Keratinocyte (primary cell): ENCODE data around the gene TMEM233. TPM values are rescaled to one million over a fixed set of nuclear protein-coding genes. Genes with fewer than 3 reads are reported as not detected.

Experiments used
- DNase-seq: peaks from one replicate; pipeline ENCODE4 v3.0.0-alpha.2; 2011; ENCODE audit warnings: low read depth, missing footprints, low spot score
- FAIRE-seq: peaks from 2 replicates; lab custom pipeline; 2011; peaks lifted over from hg19 to GRCh38; lab: Jason Lieb, UNC
- H2AFZ ChIP-seq: 2 replicates; pipeline ENCODE4 v1.6.0; 2012; ENCODE audit warnings: low read length, control low read depth, inconsistent platforms; ENCODE audit not compliant: control insufficient read depth
- H3K27ac ChIP-seq: 2 replicates; pipeline ENCODE4 v1.5.1; 2011; ENCODE audit warnings: low read length; ENCODE audit not compliant: control insufficient read depth, insufficient read depth
- H3K27me3 ChIP-seq: 3 replicates; pipeline ENCODE4 v1.6.0; 2011; ENCODE audit warnings: low read length; ENCODE audit not compliant: control insufficient read depth, insufficient read depth; ENCODE audit errors: extremely low read depth
- H3K36me3 ChIP-seq, 2 experiments: 2 replicates in 1 of 2; 3 replicates in 1 of 2; pipeline ENCODE4 v1.5.1; 2011; ENCODE audit warnings: low read length in 2 of 2, mild to moderate bottlenecking in 1 of 2; ENCODE audit not compliant: control insufficient read depth in 2 of 2, insufficient read depth in 2 of 2; ENCODE audit errors: extremely low read depth in 1 of 2
- H3K4me1 ChIP-seq: 3 replicates; pipeline ENCODE4 v1.5.1; 2011; ENCODE audit warnings: low read length; ENCODE audit not compliant: control insufficient read depth, insufficient read depth; ENCODE audit errors: extremely low read depth
- H3K4me2 ChIP-seq: 3 replicates; pipeline ENCODE4 v1.6.0; 2011; ENCODE audit warnings: low read depth, low read length; ENCODE audit not compliant: control insufficient read depth, insufficient read depth; ENCODE audit errors: extremely low read depth
- H3K4me3 ChIP-seq, 3 experiments: fragments of 200-600 bp in 1 of 3; sonication (generic) in 1 of 3; 2 replicates in 2 of 3; 3 replicates in 1 of 3; pipeline ENCODE4 v1.5.1; 2011 to 2016; ENCODE audit warnings: low read length in 3 of 3, mild to moderate bottlenecking in 3 of 3, control low read depth in 2 of 3, inconsistent platforms in 1 of 3, low read depth in 1 of 3, mixed read lengths in 1 of 3, mixed run types in 1 of 3, moderate library complexity in 1 of 3; ENCODE audit not compliant: control insufficient read depth in 2 of 3, insufficient read depth in 2 of 3; ENCODE audit errors: extremely low read depth in 1 of 3
- H3K79me2 ChIP-seq: 2 replicates; pipeline ENCODE4 v1.6.0; 2012; ENCODE audit warnings: low read length; ENCODE audit not compliant: control insufficient read depth, insufficient read depth
- H3K9ac ChIP-seq: 3 replicates; pipeline ENCODE4 v1.6.0; 2011; ENCODE audit warnings: low read length; ENCODE audit not compliant: control insufficient read depth, insufficient read depth; ENCODE audit errors: extremely low read depth
- H3K9me1 ChIP-seq: 3 replicates; pipeline ENCODE4 v1.6.0; 2011; ENCODE audit warnings: low read length; ENCODE audit not compliant: control insufficient read depth, insufficient read depth; ENCODE audit errors: extremely low read depth
- H3K9me3 ChIP-seq: 2 replicates; pipeline ENCODE4 v1.5.1; 2012; ENCODE audit warnings: low read depth, low read length; ENCODE audit not compliant: control insufficient read depth
- H4K20me1 ChIP-seq: 3 replicates; pipeline ENCODE4 v1.6.0; 2011; ENCODE audit warnings: low read length; ENCODE audit not compliant: control insufficient read depth, insufficient read depth; ENCODE audit errors: extremely low read depth
- CTCF ChIP-seq, 3 experiments: IDR thresholded peaks in 1 of 3; conservative IDR thresholded peaks in 1 of 3; optimal IDR thresholded peaks in 1 of 3; 2 replicates in 2 of 3; 3 replicates in 1 of 3; pipeline versions ENCODE3 to v1.5.1; 2011; ENCODE audit warnings: low read length in 3 of 3, mild to moderate bottlenecking in 3 of 3, moderate library complexity in 2 of 3, control low read depth in 1 of 3, inconsistent platforms in 1 of 3; ENCODE audit not compliant: insufficient read depth in 2 of 3; ENCODE audit errors: extremely low read depth in 1 of 3
- EZH2 ChIP-seq: IDR thresholded peaks from one replicate; pipeline ENCODE4 v1.6.1; 2012; ENCODE audit warnings: inconsistent platforms, mild to moderate bottlenecking, low read length, moderate library complexity
- dilution Hi-C: fragments of 300-500 bp; cut with MboI; formaldehyde crosslinking; loops from one replicate; pipeline ENCODE4 v1.7.0; 2020; ENCODE audit warnings: low sequenced_read_pairs; ENCODE audit not compliant: extremely low pct_ligation_motif_present
- polyA plus RNA-seq, 5 experiments: library from polyadenylated mRNA; depleted of rRNA in 3 of 5; stranded (reverse) in 3 of 5; stranded (forward) in 1 of 5; unstranded in 1 of 5; fragments of >200 nt; gene quantifications; 1 replicate in 1 of 5; 2 replicates in 3 of 5; 3 replicates in 1 of 5; pipeline versions ENCODE4 v1.2.1 to v1.2.3, GENCODE V29; 2011 to 2012; ENCODE audit warnings: missing spikeins in 2 of 5, low read depth in 1 of 5, low replicate concordance in 1 of 5

The TMEM233 gene
- polyA plus RNA-seq, 1 donor (not counting 4 experiments of a cell fraction or from before 2014, with no cell fraction given), result not detected

GRCh38 chr12:119609358-119609757, 15.8 kb downstream of the TMEM233 start:
- H3K4me1 ChIP-seq, result no peaks in the 10 kb centered on the region
- no peaks in the 10 kb centered on the region for H3K9me3 ChIP-seq
- H3K9me1 ChIP-seq, result no peaks in the 10 kb centered on the region
- no peaks in the 10 kb centered on the region for H3K27me3 ChIP-seq
- no peak overlapping the region for H3K9ac ChIP-seq
- no peaks in the 10 kb centered on the region for H3K36me3 ChIP-seq
- no peaks in the 10 kb centered on the region for H3K79me2 ChIP-seq
- H4K20me1 ChIP-seq, result no peaks in the 10 kb centered on the region
- H3K27ac ChIP-seq, result no peak overlapping the region
- no peak for FAIRE-seq
- dilution Hi-C loops, result no loop called here
- no peak overlapping the region for H3K4me3 ChIP-seq
- DNase-seq, result no peak
- H2AFZ ChIP-seq, result no peak overlapping the region
- no peak for TF ChIP-seq EZH2
- H3K4me2 ChIP-seq, result no peak overlapping the region

- no peaks in the 10 kb centered on the region for H3K27me3 ChIP-seq
- H3K36me3 ChIP-seq, result no peaks in the 10 kb centered on the region
- H3K9ac ChIP-seq, result no peak overlapping the region
- TF ChIP-seq EZH2 (no peak), CTCF (optimal IDR thresholded peaks at IDR 0.05 in 1 of 3, IDR thresholded peaks at IDR 0.05 in 1 of 3, conservative IDR thresholded peaks at IDR 0.05 in 1 of 3; ENCODE audit: extremely low read depth in 1 of 3, insufficient read depth in 2 of 3, low read length in 3 of 3) (no peak)
- H3K4me2 ChIP-seq, result no peak overlapping the region
- dilution Hi-C loops, result no loop called here
- no peak overlapping the region for H3K27ac ChIP-seq
- H3K4me3 ChIP-seq, result no peak overlapping the region
- FAIRE-seq, result no peak
- no peaks in the 10 kb centered on the region for H3K79me2 ChIP-seq
- H3K9me1 ChIP-seq, result no peaks in the 10 kb centered on the region
- DNase-seq, result no peak
- H4K20me1 ChIP-seq, result no peaks in the 10 kb centered on the region
- no peaks in the 10 kb centered on the region for H3K9me3 ChIP-seq
- no peak overlapping the region for H2AFZ ChIP-seq
- no peaks in the 10 kb centered on the region for H3K4me1 ChIP-seq
Observed at GRCh38 chr12:119613319-119613936, 19.9 kb downstream of the TMEM233 start.

GRCh38 chr12:119614705-119615104, 21.1 kb downstream of the TMEM233 start:
- TF ChIP-seq CTCF (optimal IDR thresholded peaks at IDR 0.05 in 1 of 3, IDR thresholded peaks at IDR 0.05 in 1 of 3, conservative IDR thresholded peaks at IDR 0.05 in 1 of 3; ENCODE audit: extremely low read depth in 1 of 3, insufficient read depth in 2 of 3, low read length in 3 of 3) (no peak), EZH2 (no peak)
- Histone ChIP-seq H3K4me1 (no peaks in the 10 kb centered on the region), H3K4me2 (no peak overlapping the region), H4K20me1 (no peaks in the 10 kb centered on the region), H3K79me2 (no peaks in the 10 kb centered on the region), H3K27ac (no peak overlapping the region), H3K9ac (no peak overlapping the region), H2AFZ (no peak overlapping the region), H3K9me1 (no peaks in the 10 kb centered on the region), H3K36me3 (no peaks in the 10 kb centered on the region), H3K27me3 (no peaks in the 10 kb centered on the region), H3K9me3 (no peaks in the 10 kb centered on the region), H3K4me3 (no peak overlapping the region)
- no peak for FAIRE-seq
- DNase-seq, result no peak
- dilution Hi-C loops, result no loop called here
